GM19395 (cell line): ENCODE results near the gene SELE.

ENCODE experiments used
- ATAC-seq: cut with Tn5 transposase; IDR thresholded peaks from one replicate; pipeline ENCODE4 v1.9.1; 2021; ENCODE audit warnings: mild to moderate bottlenecking, moderate library complexity; ENCODE audit not compliant: unreplicated experiment

SELE gene, protein sequence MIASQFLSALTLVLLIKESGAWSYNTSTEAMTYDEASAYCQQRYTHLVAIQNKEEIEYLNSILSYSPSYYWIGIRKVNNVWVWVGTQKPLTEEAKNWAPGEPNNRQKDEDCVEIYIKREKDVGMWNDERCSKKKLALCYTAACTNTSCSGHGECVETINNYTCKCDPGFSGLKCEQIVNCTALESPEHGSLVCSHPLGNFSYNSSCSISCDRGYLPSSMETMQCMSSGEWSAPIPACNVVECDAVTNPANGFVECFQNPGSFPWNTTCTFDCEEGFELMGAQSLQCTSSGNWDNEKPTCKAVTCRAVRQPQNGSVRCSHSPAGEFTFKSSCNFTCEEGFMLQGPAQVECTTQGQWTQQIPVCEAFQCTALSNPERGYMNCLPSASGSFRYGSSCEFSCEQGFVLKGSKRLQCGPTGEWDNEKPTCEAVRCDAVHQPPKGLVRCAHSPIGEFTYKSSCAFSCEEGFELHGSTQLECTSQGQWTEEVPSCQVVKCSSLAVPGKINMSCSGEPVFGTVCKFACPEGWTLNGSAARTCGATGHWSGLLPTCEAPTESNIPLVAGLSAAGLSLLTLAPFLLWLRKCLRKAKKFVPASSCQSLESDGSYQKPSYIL

GRCh38 chr1:169733924-169734323 is at the start of gene SELE:
Gene SELE, minus strand, starts transcription at chr1:169734079. Its CDS starts 467 bp downstream, at chr1:169733612.
- ATAC-seq, result no peak

DNA sequence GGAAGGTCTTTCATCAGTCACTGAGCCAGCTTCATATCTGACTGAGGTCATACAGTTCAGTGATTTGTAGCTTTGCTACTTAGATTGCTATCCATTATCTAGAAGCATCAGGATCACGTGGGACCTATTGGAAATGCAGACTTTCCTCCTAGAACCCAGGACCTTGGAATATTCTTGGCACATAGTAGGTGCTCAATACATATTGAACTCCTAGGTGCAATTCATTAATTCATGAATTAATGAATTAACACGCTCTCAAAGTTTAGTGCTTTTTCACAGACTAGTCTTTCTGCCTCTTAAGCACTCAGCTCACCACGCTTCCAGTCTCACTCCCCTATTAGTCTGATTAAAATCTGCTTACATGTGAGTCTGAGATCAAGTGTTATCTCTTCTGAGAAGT is 48.7 kb upstream of the SELE start:
- no peak for ATAC-seq

- ATAC-seq, result no peak
These were observed 46.1 kb upstream of the SELE start for GRCh38 chr1:169779970-169780369.

- ATAC-seq, result no peak
These were observed 45.3 kb upstream of the SELE start for GRCh38 chr1:169779150-169779549.

DNA sequence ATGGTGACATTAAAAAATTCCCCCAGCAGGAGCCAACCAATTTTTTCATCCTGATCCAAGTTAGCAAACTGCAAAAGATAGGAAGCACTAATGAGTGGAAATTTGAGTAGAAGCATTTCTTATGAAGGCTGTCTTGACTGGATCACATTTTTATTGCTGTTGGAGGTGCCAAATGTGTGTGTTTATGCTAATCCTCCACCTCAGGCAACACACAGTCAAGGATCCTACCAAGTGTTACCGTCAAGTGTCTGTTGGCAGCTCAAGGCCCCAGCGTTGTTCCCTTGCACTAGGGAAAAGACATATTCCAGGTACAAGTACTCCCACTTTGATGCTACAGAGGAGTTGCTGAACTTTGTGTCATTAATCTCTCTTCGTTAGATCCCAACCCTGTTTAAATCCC is 42.6 kb upstream of the SELE start:
- no peak for ATAC-seq

DNA sequence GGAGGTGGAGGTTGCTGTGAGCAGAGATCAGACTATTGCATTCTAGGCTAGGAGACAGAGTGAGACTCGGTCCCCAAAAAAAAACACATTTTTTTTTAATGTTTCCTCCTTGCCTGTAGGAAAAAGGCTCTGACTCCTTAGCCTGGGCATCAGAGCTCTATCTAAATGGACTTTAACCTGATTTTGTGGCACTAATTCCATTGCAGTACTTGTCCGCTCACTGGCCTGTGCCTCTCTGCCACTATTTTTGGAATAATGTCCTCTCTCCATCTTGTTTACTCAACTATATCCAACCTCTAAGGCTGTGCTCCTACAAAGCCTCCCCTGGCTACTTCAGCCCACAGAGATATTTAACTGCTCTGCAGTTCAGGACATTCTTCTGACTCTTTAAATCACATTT is 34.3 kb upstream of the SELE start:
- no peak for ATAC-seq

DNA sequence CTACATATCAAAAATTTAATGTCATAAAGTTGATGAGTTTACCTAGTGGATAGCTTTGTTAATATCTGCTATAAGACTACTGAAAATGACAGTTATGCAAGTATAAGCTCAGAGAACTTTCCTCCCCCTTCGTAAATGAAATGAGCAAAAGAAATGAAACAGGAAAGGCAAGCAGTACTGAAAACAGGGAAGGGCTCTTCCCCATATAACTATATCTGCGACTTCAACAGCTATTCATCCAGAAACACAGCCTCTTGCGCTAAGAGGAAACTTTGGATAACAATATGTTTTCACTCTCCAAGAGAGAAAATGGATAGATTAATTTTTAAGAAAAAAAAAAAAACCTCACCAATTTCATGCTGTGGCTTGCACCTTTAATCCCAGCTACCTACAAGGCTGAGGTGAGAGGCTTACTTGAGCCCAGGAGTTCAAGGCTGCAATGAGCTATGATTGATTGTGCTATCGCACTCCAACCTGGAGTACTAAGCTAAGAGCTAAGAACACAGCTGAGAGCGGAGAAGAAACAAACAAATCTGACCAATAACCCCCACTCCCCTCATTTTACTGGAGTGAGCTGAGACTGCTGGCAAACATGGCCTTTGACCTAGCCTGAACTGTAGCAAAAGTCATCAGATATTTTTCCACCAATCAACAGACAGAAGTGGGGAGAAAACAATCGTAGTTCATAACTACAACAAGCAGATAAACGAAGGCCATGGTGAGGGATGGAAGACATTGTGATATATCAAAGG is 31.9 kb upstream of the SELE start:
- ATAC-seq, result no peak

DNA sequence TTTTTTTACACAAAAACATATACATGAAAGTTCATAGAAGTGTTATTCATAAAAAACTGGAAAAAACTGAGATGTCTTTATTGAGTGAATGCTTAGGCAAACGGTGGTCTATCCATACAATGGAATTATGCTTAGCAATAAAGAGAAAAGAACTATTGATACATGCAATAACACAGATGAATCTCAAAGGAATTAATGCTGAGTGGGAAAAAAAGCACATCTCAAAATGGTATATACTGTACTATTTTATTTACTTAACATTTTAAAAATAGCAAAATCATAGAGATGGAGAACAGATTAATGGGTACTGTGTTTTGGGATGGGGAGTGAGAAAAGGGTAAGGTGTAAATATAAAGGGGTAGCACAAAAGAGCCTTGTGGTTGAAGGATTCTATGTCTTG is 31.0 kb upstream of the SELE start:
- no peak for ATAC-seq

DNA sequence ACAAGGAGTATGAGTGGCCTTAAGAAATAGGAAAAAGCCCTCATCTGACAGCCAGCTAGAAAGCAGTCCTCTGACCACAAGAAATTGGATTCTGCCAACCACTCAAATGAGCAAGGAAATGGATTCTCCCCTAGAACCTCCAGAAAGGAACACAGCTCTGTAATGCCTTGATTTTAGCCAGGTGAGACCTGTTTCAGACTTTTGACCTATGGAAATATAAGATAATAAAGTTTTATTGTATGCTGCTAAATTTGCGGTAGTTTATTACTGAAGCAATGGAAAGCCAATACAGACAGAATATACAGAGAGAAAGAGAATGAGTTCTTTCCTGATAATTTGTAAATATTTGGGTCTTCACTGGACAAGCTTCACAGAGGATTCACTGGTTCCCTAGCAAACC is 28.8 kb upstream of the SELE start:
- ATAC-seq, result no peak

DNA sequence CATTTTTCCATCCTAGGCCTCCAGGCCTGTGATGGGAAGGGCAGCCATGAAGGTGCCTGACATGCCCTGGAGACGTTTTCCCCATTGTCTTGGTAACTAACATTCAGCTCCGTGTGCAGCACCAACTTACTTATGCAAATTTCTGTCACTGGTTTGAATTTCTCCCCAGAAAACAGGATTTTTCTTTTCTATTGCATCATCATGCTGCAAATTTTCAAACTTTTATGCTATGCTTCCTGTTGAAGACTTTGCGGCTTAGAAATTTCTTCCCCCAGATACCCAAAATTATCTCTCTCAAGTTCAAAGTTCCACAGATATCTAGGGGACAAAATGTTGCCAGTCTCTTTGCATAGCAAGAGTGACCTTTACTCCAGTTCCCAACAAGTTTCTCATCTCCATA is 25.2 kb upstream of the SELE start:
- ATAC-seq, result no peak

DNA sequence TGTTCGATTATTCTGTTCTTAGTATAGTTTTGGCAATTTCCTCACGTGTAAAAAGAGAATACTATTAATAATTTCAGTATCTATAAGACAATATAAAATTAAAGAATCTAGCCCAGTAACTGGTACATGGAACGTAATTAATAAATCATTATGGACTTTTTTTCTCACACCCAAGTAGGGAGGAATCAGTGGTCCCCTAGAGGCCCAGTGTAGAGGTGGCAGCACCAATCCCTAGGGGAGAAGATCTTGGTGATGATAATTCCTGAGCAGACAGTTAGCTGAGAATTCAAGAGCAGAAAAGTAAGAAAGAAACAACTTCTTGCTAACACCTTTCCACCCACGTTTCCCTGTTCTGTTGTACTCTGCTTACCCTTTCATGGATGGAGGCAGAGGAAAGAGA is 19.7 kb upstream of the SELE start:
- ATAC-seq, result no peak

DNA sequence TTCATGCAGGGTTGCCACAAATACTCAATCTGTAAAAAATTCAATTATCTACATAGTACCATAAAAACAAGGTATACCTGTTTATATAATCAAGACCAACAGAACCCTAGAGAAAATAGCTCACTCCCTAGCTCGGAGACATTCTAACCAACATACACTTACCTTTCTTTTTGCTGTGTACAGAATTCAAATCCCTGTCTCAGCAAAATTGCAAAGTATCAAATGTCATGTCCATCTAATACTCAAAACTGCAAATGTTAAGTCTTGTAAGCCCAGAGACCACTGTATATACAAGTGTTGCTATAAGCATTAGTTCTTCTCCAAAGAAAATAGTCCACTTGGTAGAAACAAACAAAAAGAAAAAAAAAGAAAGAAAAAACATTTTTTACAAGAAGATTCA is 16.2 kb upstream of the SELE start:
- no peak for ATAC-seq

GRCh38 chr1:169746550-169746949 is 12.7 kb upstream of the SELE start:
- no peak for ATAC-seq

- ATAC-seq, result no peak
These were observed 11.4 kb upstream of the SELE start for GRCh38 chr1:169745015-169745861.

GRCh38 chr1:169741666-169742394 is 8.0 kb upstream of the SELE start:
- ATAC-seq, result no peak

DNA sequence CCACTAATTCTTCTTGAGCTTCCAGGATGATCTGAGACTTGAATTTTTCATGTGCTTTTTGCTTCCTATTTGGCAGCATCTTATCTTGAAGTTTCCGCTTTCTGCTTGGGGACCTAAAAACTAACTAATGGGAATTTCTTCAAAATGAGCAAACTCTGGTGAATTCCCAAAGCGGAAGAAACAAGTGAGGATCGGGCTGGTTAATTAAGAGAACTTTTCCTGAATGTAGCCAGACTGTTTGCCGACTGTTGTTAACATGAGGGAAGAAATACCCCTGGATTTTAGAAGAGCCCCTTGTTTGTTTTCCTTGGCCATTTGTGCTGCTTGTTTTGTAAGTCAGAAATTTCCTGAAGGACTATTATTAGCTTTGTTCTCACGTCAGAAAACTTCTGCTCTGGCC is 6.1 kb upstream of the SELE start:
- ATAC-seq, result no peak

GRCh38 chr1:169731446-169731845 is 2.4 kb downstream of the SELE start:
- ATAC-seq, result no peak

- ATAC-seq, result no peak
These were observed 3.9 kb downstream of the SELE start for GRCh38 chr1:169729991-169730390.

DNA sequence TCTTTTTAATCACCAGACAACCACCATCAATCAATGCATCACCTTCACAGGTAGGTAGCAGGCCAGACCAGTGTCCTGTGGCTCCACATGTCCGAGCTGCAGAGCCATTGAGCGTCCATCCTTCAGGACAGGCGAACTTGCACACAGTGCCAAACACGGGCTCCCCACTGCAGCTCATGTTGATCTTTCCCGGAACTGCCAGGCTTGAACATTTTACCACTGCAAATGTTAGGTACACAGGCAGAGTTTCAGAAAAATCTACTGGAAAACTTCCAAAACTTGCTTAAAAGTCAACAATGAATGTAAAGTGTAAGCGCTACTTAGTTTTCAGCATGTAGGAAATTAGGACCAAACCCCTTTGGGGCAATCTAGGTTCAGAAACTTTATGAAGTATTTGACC is 6.6 kb downstream of the SELE start:
- ATAC-seq, result no peak

- ATAC-seq, result no peak
These were observed 7.0 kb downstream of the SELE start for GRCh38 chr1:169726851-169727250.
